Posterior cingulate gyrus (tissue), 11 donors: ENCODE measurements around the gene CCR5.
"Not testable (repeated sequence)": the region's sequence is repeated elsewhere in the genome, so short reads cannot be mapped to it uniquely, and the experiment has no call there.

Source experiments
- DNase-seq, 10 donors: peaks; one replicate each; pipeline versions ENCODE4 v3.0.0 to v3.0.0-alpha.2; 2020 to 2021; ENCODE audit warnings: mixed read lengths in 3 of 10
- intact Hi-C: fragments of 100-400 bp; cut with DNase I; formaldehyde crosslinking; loops from one replicate; pipeline ENCODE4 v1.15.1; 2023

Gene CCR5

DNA sequence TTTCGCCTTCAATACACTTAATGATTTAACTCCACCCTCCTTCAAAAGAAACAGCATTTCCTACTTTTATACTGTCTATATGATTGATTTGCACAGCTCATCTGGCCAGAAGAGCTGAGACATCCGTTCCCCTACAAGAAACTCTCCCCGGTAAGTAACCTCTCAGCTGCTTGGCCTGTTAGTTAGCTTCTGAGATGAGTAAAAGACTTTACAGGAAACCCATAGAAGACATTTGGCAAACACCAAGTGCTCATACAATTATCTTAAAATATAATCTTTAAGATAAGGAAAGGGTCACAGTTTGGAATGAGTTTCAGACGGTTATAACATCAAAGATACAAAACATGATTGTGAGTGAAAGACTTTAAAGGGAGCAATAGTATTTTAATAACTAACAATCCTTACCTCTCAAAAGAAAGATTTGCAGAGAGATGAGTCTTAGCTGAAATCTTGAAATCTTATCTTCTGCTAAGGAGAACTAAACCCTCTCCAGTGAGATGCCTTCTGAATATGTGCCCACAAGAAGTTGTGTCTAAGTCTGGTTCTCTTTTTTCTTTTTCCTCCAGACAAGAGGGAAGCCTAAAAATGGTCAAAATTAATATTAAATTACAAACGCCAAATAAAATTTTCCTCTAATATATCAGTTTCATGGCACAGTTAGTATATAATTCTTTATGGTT, at the start of gene CCR5:
Gene CCR5 (plus strand): TSS at position 108 of the 680 bp plus-strand sequence. CDS start 1,957 bp downstream, outside the sequence.
- DNase-seq, result no peak
- intact Hi-C loops, result loop anchor here (5.0 to 10.0 kb wide), 4 partner anchors 76 to 436 kb away; no protein-coding TSS in a partner anchor

DNA sequence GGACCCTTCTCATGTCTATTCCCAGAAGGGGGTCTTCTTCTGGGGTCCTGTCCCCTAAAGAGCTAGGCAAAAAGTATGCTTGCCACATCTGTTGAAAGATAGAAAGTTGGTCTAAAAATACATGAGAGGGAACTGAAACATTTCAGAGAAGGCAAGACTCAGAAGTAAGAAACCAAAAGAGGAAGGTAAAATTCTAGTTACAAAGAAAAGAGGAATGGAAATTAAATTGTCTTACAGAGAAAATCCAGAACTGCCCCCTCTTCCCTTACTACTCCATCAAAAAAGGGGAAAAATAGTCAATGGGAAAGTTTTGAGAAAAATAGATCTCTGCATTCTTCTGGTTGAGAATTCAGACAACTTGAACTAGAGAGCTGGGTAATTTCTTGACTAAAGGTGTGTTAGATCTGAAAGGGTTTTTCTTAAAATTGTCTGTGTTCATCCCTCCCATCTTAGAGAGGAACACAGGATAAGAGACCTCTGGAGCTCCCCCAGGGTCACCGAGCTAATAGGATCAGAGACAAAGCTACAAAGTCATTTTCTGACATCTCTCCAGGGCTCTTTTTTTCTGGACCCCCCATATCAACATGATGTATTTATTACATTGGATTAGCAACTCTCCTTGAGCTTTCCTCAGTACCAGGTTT, 49.2 kb upstream of the CCR5 start:
- no peak for DNase-seq
- intact Hi-C loops, result no loop called here

DNA sequence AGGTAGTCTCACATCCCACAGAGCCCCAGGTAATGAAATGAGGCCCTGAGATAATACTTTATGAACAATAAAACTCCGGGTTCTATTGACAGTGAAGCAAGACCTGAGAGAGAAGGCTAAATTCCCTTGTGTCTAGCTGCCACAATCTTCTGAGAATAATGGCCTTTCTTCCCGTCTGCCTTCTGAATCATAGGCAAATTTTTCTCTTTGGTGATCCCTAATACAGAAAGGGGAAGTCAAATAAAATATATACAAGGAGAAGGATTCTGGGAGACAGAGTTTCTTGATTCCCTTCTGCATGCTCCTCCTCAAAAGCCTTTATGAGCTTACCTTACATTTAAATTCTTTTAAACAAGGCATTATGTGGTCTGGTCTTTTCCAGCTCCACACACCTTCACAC, 46.7 kb upstream of the CCR5 start:
- DNase-seq, result no peak
- intact Hi-C loops, result no loop called here

DNA sequence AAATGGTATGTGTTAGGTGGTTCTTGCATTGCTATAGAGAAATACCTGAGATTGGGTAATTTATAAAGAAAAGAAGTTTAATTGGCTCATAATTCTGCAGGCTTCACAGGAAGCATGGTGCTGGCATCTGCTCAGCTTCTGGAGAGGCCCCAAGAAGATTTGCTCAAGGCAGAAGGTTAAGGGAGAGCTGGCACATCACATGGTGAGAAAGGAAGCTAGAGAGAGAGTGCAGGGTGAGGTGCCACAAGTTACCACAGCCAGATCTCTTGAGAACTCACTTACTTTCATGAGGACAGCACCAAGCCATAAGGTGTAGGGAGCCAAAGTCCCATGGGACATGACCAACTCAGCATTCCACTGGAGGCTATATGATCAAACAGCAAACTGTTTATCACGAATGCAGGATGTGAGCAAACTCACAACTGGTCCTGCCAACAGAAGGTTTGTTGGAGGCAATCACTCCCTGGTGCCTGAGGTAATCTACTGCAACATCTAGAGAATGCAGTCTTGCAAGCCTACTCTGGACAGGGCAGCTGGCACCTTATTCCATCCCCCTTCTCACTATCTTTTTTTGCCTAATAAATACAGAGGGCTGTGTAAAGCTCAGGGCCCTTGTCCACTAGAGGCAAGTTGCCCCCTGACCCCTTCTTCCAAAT, 45.0 kb upstream of the CCR5 start:
- intact Hi-C loops, result no loop called here
- DNase-seq, result no peak

DNA sequence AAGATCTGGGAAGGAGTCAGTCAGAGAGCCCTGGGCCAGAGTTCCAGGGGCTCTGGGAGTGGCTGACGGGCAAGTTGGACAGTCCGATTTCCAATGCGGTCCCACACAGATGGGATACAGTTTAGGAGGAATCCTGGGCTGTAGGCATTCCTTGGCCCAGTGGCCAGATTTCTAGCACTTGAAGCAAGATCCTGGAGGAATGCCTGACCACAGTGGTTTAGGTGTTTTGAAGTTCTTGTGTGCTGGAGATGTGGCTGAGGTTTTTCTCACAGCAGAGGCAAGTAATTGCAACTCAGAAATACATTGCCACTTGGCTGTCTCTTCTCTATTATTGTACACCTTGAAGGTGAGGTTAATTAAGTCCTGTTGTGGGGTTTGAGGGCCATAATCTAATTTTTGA, 40.1 kb upstream of the CCR5 start:
- intact Hi-C loops, DNase-seq: not testable (repeated sequence)

DNA sequence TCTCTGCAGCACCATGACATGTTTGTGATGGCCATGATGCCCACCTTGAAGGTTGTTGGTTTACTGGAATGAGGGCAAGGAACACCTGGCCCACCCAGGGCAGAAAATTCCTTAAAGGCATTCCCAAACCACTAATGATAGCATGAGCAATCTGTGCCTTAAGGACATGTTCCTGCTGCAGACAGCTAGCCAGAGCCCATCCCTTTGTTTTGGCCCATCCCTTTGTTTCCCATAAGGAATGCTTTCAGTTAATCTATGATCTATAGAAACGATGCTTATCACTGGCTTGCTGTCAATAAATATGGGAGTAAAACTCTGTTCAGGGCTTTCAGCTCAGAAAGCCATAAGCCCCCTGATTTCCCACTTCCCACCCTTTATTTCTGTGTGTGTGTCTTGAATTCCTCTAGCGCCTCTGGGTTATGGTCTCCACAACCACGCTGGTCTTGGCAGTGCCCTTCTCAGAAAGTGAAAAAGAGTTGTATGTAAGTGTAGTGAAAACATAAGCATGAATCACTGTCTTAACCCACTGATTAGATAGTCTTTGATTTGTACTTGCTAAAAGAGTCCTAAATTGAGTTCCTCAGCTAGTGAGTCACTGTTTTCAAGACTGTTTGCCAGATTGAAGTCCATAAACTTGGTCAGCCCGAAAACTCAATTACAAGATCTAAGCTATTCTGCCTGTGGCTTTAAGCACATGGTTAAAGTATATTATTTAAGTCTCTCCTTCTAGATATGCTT, 35.8 kb upstream of the CCR5 start:
- intact Hi-C loops, result no loop called here
- DNase-seq, result no peak

DNA sequence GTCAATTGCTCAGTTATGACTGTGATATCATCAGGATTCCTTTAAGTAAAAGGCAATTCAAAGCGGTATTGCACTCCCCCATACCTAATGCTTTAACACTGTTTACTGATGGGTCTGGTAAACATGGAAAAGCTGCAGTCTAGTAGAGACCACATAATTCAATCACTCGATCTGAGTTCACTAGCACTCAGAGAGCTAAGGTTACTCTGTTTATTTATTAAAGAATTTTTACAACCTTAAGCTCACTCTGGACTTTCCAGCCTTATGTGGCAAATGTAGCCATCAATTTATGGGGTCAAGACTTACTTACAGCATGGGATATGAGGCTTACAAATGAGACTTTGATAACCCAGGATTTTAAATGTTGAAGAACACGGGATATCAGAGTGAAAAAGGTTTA, 35.2 kb upstream of the CCR5 start:
- intact Hi-C loops, result no loop called here
- no peak for DNase-seq

DNA sequence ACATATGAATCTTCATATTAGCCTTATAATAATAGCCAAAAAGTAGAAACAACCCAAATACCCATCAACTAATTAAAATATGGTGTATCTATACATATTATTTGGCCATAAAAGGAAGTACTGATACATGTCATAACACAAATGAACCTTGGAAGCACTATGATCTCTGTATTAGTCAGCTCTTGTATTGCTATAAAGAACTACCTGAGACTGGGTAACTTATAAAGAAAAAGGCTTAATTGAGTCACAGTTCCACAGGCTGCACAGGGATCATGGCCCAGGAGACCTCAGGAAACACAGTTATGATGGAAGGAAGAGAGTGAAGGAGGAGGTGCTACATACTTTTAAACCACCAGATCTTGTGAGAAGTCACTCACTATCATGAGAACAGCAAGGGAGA, 32.8 kb upstream of the CCR5 start:
- DNase-seq, result no peak
- intact Hi-C loops, result no loop called here

DNA sequence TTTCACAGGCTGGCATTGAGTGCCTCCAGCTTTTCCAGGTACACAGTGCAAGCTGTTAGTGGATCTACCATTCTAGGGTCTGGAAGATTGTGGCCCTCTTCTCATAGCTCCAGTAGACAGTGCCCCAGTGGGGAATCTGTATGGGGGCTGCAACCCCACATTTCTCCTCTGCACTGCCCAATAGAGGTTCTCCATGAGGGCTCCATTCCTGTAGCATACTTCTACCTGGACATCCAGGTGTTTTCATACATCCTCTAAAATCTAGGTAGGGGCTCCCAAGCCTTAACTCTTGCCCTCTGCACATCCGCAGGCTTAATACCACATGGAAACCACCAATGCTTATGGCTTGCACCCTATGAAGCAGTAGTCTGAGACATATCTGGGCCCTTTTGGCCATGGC, 31.9 kb upstream of the CCR5 start:
- intact Hi-C loops, result no loop called here

DNA sequence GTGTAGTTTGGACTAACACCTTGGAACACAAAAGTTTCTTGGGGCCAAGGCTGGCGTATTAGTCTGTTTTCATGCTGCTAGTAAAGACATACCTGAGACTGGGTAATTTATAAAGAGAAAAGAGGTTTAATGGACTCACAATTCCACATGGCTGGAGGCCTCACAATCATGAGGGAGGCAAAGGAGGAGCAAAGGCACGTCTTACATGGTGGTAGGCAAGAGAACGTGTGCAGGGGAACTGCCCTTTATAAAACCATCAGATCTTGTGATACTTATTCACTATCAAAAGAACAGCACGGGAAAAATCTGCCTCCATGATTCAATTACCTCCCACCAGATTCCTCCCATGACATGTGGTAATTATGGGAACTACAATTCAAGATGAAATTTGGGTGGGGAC, 26.3 kb upstream of the CCR5 start:
- intact Hi-C loops, result no loop called here
- DNase-seq, result no peak

More for the DNA sequence above, 31.9 kb upstream of the CCR5 start:
- no peak for DNase-seq

DNA sequence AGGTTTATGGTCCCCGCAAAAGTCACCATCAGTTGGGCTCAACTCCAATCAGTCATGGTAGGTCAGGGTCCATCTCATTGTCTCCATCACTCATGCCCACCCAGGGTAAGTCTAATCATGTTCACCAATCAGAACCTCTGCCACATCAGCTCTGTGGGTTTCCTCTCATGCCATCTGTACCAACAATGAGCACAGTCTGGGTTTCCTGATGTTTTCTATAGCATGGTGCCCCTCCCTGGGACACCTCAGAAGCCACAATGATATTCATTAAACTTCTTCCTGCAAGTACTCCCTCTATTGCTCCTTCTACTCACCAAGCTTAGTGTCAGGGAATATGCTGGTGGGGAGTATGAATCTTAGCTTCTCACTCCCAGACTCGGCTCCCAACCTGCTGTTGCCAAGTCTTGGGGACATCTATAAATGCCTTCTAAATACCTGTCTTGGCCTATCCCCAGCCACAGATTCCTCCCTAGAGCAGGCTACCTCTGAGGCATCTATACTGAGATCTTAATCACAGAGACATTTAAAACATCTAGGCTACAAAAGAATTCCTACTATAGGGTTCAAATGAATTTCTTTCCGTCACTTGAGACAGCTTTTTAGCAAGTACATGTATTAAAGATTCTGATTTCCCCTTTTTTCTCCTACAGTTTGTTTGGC, 21.8 kb upstream of the CCR5 start:
- no peak for DNase-seq
- intact Hi-C loops, result no loop called here

DNA sequence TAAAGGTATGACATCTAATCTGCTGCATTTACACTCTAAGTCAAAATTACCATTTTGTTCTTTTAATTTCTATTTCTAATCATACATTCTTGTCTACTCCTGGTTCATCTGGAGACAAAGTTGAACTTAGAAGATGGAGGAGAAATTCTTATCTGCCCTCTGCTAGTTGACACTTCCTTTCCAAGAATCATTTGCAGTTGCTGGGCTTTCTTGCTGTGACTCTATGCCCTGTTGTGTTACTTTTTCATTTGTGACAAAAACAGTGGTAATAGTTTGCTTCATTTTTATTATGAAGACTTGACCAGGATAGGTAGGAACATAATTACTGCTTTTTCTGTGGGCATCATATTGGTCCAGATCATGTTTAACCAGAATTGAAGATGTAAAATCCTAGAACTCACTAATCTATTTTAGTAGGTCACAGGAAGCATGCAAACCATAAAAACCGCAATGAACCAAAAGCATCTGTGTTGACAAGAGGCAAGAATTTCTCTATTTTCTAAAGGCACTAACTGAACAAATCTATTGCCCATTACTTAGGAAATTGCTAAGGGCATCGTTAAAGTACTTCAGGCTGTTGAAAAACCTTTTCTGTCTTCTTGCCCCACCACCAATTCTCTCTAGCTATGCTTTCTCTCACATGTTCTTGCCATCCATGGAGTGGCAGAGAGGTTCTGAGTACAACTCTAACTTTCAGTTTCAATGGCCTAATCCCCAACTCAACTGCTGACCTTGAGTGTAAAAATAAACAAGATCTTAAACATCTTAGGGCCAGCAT, 21.1 kb upstream of the CCR5 start:
- intact Hi-C loops, result no loop called here
- no peak for DNase-seq

DNA sequence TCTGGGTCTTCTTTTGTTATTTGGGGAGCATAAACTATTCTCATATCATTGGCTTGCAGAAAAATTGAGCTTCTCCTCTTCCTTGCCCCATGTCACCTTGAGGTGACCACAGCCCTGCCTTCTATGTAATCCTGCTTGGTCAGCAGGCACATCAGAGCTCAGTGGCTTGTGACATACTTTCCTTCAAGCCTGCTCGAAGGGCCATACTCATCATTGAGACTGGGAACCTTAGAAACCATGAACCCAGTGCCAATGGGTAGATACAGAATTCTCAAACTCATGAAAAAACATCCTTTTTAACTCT, 20.5 kb upstream of the CCR5 start:
- intact Hi-C loops, result no loop called here
- DNase-seq, result no peak

DNA sequence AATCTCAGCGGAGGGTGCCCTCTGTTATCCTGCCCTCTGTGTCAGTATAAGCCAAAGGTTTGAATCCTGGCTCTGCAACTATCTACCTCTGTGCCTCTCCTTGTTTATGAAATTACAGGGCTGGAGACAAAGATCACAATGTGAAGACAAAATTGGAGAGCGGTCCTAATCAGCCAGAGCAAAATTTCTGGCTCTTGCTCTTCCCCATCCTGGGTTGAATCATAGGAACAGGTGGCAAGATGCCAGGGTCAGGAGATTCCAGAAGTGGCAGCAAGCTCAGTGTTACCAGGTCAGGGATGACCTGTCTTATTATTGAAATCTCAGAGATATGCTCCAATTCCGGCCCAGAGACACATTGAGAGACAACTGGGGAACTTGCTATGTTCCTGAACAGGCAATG, 19.1 kb upstream of the CCR5 start:
- DNase-seq, result no peak
- intact Hi-C loops, result no loop called here

DNA sequence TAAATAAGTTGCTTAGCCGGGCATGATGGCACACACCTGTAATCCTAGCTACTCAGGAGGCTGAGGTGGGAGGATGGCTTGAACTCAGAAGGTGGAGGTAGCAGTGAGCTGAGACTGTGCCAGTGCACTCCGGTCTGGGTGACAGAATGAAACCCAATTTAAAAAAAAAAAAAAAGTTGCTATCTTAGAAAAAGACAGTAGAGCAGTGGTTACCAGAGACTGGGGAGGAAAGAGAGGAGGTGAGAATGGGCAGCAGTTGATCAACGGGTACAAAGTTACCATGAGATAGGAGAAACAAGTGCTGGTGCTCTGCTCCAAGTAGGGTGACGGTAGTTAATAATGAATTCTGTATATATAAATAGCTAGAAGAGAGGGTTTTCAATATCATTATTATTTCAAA, 17.7 kb upstream of the CCR5 start:
- intact Hi-C loops, result no loop called here
- no peak for DNase-seq

DNA sequence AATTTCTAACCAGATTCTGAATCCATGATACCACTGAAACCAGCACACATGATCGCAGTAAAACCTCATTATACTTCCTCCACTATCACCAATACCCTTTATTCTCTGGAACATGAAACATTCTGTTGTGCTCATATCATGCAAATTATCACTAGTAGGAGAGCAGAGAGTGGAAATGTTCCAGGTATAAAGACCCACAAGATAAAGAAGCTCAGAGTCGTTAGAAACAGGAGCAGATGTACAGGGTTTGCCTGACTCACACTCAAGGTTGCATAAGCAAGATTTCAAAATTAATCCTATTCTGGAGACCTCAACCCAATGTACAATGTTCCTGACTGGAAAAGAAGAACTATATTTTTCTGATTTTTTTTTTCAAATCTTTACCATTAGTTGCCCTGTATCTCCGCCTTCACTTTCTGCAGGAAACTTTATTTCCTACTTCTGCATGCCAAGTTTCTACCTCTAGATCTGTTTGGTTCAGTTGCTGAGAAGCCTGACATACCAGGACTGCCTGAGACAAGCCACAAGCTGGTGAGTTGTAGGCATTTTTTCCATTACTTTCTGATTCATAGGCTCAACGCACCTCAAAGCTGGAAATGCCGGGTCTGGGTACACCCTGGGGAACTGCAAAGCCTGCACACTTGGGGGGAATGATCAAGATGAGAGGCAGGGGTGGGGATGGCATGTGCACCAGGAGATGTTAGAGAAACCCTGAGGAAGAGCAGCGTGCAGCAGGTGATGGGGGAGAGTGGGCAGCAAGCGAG, 16.9 kb upstream of the CCR5 start, which contains the start of gene CCR2:
Gene CCR2 (plus strand): TSS at position 465 of the 764 bp plus-strand sequence. CDS start 3,417 bp downstream, outside the sequence.
- no peak for DNase-seq
- intact Hi-C loops, result no loop called here

DNA sequence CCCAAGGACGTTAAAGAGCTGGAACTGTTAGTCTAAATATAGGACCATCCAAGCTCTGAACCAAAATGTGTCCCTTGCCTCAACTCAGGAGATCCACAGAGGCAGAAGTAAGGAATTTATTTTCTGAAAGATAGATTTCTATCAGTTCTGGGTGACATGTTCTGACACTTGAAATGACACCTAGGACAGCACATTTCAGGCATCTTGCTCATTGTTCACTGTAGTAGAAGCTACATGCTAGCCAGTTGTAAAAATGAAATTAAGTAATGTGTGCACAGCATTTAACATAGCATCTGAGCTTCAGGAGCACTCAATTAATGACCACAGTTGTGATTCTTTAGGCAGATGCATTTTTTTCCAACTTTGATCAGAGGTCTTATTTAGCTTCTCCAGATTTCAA, 16.3 kb upstream of the CCR5 start:
- intact Hi-C loops, result no loop called here
- no peak for DNase-seq

DNA sequence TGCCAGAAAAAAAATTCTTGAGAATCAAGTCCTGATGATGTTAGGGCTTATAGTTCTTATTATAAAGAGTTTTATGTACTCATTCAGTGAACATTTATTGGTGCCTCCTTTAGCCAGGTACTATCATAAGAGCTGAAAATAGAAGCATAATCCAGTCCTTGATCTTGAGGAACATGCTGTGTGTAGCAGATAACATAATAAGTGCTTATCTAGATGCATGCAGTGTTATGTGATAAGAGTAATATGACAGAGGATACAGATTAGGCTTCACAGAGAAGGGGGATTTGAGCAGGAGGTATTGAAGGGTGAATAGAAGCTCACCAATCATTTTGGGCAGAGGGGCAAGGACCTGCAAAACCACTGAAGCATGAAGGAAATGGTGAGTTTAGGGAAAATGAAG, 15.8 kb upstream of the CCR5 start:
- intact Hi-C loops, result no loop called here
- DNase-seq, result no peak

DNA sequence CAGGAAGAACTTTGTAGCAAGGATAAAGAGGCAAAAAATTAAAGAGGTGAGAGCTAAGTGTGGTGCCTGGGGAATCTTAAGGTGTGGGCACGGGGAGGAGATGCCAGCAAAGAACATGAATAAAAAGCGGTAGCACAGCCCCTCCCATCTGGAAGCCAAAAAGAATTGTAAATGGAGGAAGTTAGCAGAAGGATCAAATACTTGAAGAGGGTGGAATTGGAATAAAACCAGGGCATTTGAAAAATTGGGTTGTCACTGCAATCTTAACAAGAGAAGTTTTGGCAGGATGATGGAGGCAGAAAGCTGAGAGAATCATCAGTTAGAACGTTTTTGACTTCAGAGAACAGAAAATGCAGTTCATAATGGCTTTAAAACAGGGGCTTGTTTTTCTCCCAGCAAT, 14.5 kb upstream of the CCR5 start:
- intact Hi-C loops, result no loop called here
- no peak for DNase-seq
